AG09319 (cell line): ENCODE measurements around the gene TMEM182.

Experiments
- DNase-seq: peaks from one replicate; pipeline ENCODE4 v3.0.0-alpha.2; 2010; ENCODE audit warnings: low read depth; ENCODE audit errors: extremely low read depth
- CTCF ChIP-seq: IDR thresholded peaks from 2 replicates; pipeline ENCODE4 v1.5.1; 2011; ENCODE audit warnings: low read depth, mild to moderate bottlenecking, inconsistent platforms, low read length, moderate library complexity

TMEM182 gene

GRCh38 chr2:102761763-102762162, at the start of gene TMEM182:
TSS of gene TMEM182 (plus strand) at chr2:102762031. CDS start at chr2:102762218, 187 bp downstream.
- no peak for DNase-seq
- no peak for TF ChIP-seq CTCF

DNA sequence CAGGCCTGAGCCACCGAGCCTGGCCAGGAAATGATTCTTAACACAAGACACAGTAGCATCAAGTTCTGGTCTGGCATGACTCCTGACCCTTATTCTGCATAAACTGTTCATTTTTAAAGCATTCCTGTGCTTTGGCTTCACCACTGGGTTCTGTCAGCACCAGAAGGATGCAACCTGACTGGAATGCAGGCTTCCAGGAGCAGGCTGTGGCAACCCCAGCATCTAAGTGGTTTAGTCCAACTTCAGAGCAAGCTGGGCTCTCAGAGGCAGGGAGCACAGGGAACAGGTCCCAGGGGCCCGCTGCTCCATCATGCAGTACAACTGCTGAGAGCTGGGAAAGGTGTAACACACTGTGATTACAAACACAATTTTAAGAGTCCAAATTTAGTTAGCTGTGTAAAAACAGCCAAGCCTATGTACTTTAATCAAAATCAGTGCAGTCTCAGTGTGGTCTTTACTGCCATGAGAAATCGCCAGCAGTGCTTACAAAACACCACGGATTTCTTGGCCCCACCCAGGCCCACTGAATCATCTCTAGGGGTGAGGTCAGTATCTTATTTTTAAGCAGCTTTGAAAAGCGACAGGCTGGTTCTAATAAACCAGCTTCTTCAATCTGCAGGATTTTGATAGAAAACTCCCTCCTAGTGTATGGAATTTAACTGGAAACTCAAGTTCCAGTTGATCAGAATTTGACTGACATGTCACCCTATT, 44.4 kb upstream of the TMEM182 start:
- DNase-seq, result peak; percentile 44
- TF ChIP-seq CTCF, result peak; percentile 3

DNA sequence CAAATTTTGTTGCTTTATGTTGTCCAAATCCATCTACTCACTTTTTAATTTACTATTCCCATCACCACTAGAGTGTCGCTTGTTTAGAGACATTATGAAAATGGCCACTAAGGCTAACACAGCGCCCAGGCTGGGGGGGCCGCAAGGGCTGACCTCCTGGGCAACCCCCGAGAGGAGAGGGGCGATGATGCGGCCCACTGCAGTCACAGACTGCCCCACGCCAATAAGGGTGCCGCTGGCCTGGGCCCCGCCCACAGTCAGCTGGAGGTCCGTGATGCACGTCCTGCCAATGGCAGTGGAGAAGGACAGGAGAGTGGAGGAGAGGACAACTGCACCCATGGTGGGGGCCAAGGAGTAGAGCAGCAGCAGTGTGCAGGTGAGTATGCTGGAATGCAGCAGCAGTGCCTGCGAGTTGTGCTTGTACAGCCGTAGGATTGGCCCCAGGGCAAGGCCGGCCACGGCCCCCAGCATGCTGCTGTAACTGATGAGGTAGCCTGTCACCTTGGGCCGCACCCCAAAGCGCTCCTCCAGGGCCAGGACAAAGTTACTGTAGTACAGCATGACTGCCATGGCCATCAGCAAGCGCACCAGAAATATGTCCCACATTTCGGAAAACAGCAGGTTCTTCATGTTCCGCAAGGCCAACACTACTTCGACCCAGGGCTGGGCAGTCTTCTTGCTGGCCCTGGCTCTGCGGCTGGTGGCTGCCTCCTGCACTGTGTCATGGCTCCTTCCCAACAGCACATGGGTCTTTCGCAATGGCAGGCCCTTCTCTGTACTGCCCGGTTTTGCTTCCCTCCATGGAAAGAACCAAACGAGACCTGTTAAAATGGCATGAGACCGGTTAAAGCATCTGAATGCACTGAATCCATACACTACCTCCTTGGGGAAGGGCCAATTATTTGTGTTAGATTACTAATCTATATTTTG, 43.2 kb upstream of the TMEM182 start:
- no peak for DNase-seq
- TF ChIP-seq CTCF, result no peak

DNA sequence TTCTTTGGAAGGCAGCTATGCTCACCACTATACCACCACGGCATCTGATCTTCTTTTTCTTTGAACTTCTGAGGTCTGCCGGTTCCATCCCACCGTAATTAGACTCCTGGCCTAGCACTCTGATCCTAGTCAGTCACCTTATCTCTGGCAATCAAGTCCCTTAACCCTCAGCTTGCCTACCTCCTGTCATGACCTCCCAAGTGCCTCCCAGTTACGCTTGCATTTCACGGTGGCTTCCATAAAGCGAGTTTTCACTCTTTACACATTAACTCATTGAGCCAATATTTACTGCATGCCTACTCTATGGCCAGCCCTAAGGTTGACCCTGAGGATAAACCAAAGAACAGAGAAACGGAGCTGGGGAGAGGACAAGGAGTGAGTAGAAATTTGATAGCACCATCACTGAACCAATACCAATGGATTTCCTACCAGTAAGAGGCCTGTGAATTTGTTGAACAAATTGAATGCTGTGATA, 37.8 kb upstream of the TMEM182 start:
- TF ChIP-seq CTCF, result no peak
- no peak for DNase-seq

GRCh38 chr2:102724553-102724952, 37.3 kb upstream of the TMEM182 start:
- no peak for TF ChIP-seq CTCF
- DNase-seq, result no peak

DNA sequence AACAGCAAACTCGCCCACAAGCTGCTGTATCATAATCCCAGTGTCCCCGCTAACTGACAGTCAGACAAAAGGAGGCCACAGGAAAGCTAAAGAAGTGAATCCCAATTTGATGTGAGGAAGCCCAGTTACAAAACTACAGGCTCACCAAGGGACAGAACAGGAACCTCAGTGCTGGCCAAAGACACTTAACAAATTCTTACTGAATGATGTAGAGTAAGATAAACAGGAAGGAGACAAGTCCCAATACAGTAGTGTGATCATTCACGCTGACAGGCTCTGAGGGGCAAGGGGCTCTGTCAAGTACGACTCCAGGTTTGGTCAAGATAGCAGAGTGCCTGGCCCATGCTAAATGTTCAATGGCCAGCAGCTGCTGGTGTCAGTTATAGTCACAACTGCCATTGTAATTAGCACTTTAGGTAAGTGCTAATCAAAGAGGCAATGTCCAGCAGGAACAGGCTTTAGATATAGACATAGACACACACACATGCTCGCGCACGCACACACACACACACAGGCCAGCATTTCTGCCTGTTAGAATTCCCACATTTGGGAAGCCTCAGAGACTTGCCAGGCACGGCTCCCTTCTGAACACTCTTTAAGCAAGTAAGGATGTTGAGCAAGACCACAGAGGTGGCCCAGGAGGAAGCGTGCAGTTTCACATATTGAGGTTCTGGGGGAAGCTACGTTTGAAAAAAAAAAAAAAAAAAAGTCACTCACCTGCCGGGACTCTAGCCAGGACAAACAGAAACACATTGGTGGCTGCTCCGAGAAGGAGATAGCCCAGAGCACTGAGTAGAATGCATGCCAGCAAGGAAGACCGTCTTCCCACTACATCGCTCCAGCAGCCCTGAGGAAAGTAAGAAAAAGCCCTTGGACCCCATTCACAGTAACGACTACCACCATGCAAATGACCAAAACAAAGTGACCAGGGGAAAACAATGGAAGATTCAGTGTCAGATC, 35.4 kb upstream of the TMEM182 start:
- no peak for TF ChIP-seq CTCF
- DNase-seq, result no peak
